Thymus (tissue), 11 donors: ENCODE results near the gene COL4A1. TPM values are rescaled to one million over a fixed set of nuclear protein-coding genes. Genes with fewer than 3 reads are reported as not detected.
"Not testable (repeated sequence)": the region's sequence is repeated elsewhere in the genome, so short reads cannot be mapped to it uniquely, and the experiment has no call there.

Experiments used
- DNase-seq, 9 donors: peaks; one replicate each; pipeline ENCODE4 v3.0.0-alpha.2; 2013; ENCODE audit warnings: low spot score in 9 of 9, low read depth in 6 of 9, missing footprints in 1 of 9
- H3K27ac ChIP-seq, 2 donors: one replicate each; pipeline ENCODE4 v1.5.1; 2013; ENCODE audit warnings: control low read depth in 1 of 2, low read depth in 1 of 2, low read length in 1 of 2, mild to moderate bottlenecking in 1 of 2, moderate library complexity in 1 of 2
- H3K27me3 ChIP-seq, 2 donors: one replicate each; pipeline ENCODE4 v1.5.1; 2013; ENCODE audit warnings: low read length in 1 of 2; ENCODE audit not compliant: control insufficient read depth in 2 of 2, insufficient read depth in 1 of 2
- H3K36me3 ChIP-seq, 2 donors: one replicate each; pipeline ENCODE4 v1.5.1; 2013; ENCODE audit warnings: low read length in 1 of 2, mild to moderate bottlenecking in 1 of 2, moderate library complexity in 1 of 2; ENCODE audit not compliant: control insufficient read depth in 2 of 2, insufficient read depth in 2 of 2
- H3K4me1 ChIP-seq, 2 donors: one replicate each; pipeline ENCODE4 v1.5.1; 2013; ENCODE audit warnings: low read length in 2 of 2; ENCODE audit not compliant: control insufficient read depth in 2 of 2, insufficient read depth in 2 of 2
- H3K4me3 ChIP-seq, 2 donors: one replicate each; pipeline ENCODE4 v1.5.1; 2013; ENCODE audit warnings: low read length in 2 of 2, control low read depth in 1 of 2, mild to moderate bottlenecking in 1 of 2
- H3K9me3 ChIP-seq, 2 donors: one replicate each; pipeline ENCODE4 v1.5.1; 2013; ENCODE audit warnings: low read length in 1 of 2, mild to moderate bottlenecking in 1 of 2; ENCODE audit not compliant: control insufficient read depth in 2 of 2, insufficient read depth in 1 of 2
- WGBS: extraction: QIAGEN DNeasy Blood & Tissue Kit; methylation state at CpG from one replicate; pipeline ENCODE4 v1.1.7; 2013; 5-methylcytosine and 5-hydroxymethylcytosine counted together
- polyA plus RNA-seq: library from polyadenylated mRNA; stranded (reverse); fragments of 200-250 nt; gene quantifications from one replicate; pipeline ENCODE4 v1.2.3, GENCODE V29; 2013
- total RNA-seq: library from RNA; stranded (reverse); fragments of 120-200 nt; gene quantifications from one replicate; pipeline ENCODE4 v1.2.4, GENCODE V29; 2013
- donor health status: healthy.

Gene COL4A1
- total and polyA plus RNA-seq, 2 donors = 63.0 to 95.2 TPM

GRCh38 chr13:110121422-110122083 lies 185.4 kb downstream of the COL4A1 start:
- DNase-seq = no peak
- Histone ChIP-seq H3K4me3 (no peak overlapping the region), H3K4me1 (no peaks in the 10 kb centered on the region), H3K36me3 (no peaks in the 10 kb centered on the region), H3K27me3 (peaks cover 0 to 40% of the 10 kb centered on the region in 2 donors), H3K27ac (no peak overlapping the region), H3K9me3 (no peaks in the 10 kb centered on the region)
- 86% methylated on average over 6 of the region's 6 CpGs for WGBS

- WGBS = 95% methylated on average over 18 of the region's 18 CpGs
- H3K36me3 ChIP-seq = no peaks in the 10 kb centered on the region
- no peak overlapping the region for H3K4me3 ChIP-seq
- peaks cover 0 to 39% of the 10 kb centered on the region in 2 donors for H3K27me3 ChIP-seq
- H3K9me3 ChIP-seq = no peaks in the 10 kb centered on the region
- DNase-seq = no peak
- H3K4me1 ChIP-seq = no peaks in the 10 kb centered on the region
- no peak overlapping the region for H3K27ac ChIP-seq
These were observed 186.7 kb downstream of the COL4A1 start for GRCh38 chr13:110119935-110120905.

GRCh38 chr13:110118106-110118505 lies 188.9 kb downstream of the COL4A1 start:
- 89% methylated on average over 11 of the region's 11 CpGs for WGBS
- no peak for DNase-seq
- H3K4me1 ChIP-seq = no peaks in the 10 kb centered on the region

GRCh38 chr13:110116072-110116487 lies 190.9 kb downstream of the COL4A1 start:
- 25% methylated on average over 23 of the region's 23 CpGs for WGBS
- DNase-seq = peak in 5 of 9 donors; percentile 36 to 66 (median 44)
- Histone ChIP-seq H3K36me3 (no peaks in the 10 kb centered on the region), H3K27ac (no peak overlapping the region), H3K4me3 (no peak overlapping the region), H3K9me3 (no peaks in the 10 kb centered on the region), H3K4me1 (no peaks in the 10 kb centered on the region), H3K27me3 (peaks cover 0 to 21% of the 10 kb centered on the region in 2 donors)

More at GRCh38 chr13:110118106-110118505, 188.9 kb downstream of the COL4A1 start:
- H3K9me3 ChIP-seq = no peaks in the 10 kb centered on the region
- peaks cover 0 to 24% of the 10 kb centered on the region in 2 donors for H3K27me3 ChIP-seq
- no peak overlapping the region for H3K27ac ChIP-seq
- no peak overlapping the region for H3K4me3 ChIP-seq
- H3K36me3 ChIP-seq = no peaks in the 10 kb centered on the region

- no peak overlapping the region for H3K27ac ChIP-seq
- H3K4me3 ChIP-seq = no peak overlapping the region
- H3K36me3 ChIP-seq = no peaks in the 10 kb centered on the region
- peaks cover 0 to 21% of the 10 kb centered on the region in 2 donors for H3K27me3 ChIP-seq
- H3K4me1 ChIP-seq = no peaks in the 10 kb centered on the region
- H3K9me3 ChIP-seq = no peaks in the 10 kb centered on the region
- WGBS = 86% methylated on average over 5 of the region's 5 CpGs
- DNase-seq = no peak
These were observed 191.4 kb downstream of the COL4A1 start for GRCh38 chr13:110115591-110115990.

GRCh38 chr13:110114316-110114715 lies 192.6 kb downstream of the COL4A1 start:
- Histone ChIP-seq H3K27me3 (peaks cover 0 to 16% of the 10 kb centered on the region in 2 donors), H3K36me3 (no peaks in the 10 kb centered on the region), H3K4me1 (no peaks in the 10 kb centered on the region), H3K4me3 (no peak overlapping the region), H3K9me3 (no peaks in the 10 kb centered on the region), H3K27ac (no peak overlapping the region)
- WGBS = 91% methylated on average over 2 of the region's 2 CpGs
- no peak for DNase-seq

GRCh38 chr13:110113284-110113764 lies 193.6 kb downstream of the COL4A1 start:
- H3K9me3 ChIP-seq = no peaks in the 10 kb centered on the region
- H3K4me3 ChIP-seq = no peak overlapping the region
- DNase-seq = no peak
- no peak overlapping the region for H3K27ac ChIP-seq
- H3K36me3 ChIP-seq = no peaks in the 10 kb centered on the region
- peaks cover 0 to 3% of the 10 kb centered on the region in 2 donors for H3K4me1 ChIP-seq
- H3K27me3 ChIP-seq = peaks cover 0 to 16% of the 10 kb centered on the region in 2 donors
- 38% methylated on average over 2 of the region's 2 CpGs for WGBS

GRCh38 chr13:110112379-110112778 lies 194.6 kb downstream of the COL4A1 start:
- not testable (repeated sequence) for H3K36me3 ChIP-seq, H3K4me1 ChIP-seq, H3K4me3 ChIP-seq, H3K9me3 ChIP-seq, H3K27ac ChIP-seq, DNase-seq
- peaks cover 0 to 14% of the 10 kb centered on the region in 2 donors for H3K27me3 ChIP-seq
- WGBS = 81% methylated on average over 6 of the region's 6 CpGs

GRCh38 chr13:110110783-110111182 lies 196.2 kb downstream of the COL4A1 start:
- Histone ChIP-seq H3K27me3 (peaks cover 0 to 4% of the 10 kb centered on the region in 2 donors), H3K27ac (no peak overlapping the region), H3K36me3 (no peaks in the 10 kb centered on the region), H3K9me3 (no peaks in the 10 kb centered on the region), H3K4me1 (peaks cover 0 to 3% of the 10 kb centered on the region in 2 donors), H3K4me3 (no peak overlapping the region)
- WGBS = 98% methylated on average over 19 of the region's 19 CpGs
- no peak for DNase-seq
